Smooth muscle cell (in vitro differentiated cells): ENCODE data around the gene F11R. TPM values are rescaled to one million over a fixed set of nuclear protein-coding genes. Genes with fewer than 3 reads are reported as not detected.

Experiments used
- DNase-seq: peaks from one replicate; lab custom pipeline; 2025; ENCODE audit not compliant: unreplicated experiment; lab: John Stamatoyannopoulos, UW
- H2AFZ ChIP-seq: fragments of 200-600 bp; sonication (generic); 2 replicates; pipeline ENCODE4 v1.6.0; 2016; ENCODE audit warnings: antibody characterized with exemption, low read depth, mild to moderate bottlenecking
- H3F3A ChIP-seq: fragments of 200-600 bp; sonication (generic); 2 replicates; pipeline ENCODE4 v1.6.0; 2017; ENCODE audit warnings: antibody characterized with exemption, low read depth
- H3K27ac ChIP-seq: fragments of 200-600 bp; sonication (generic); 2 replicates; pipeline ENCODE4 v1.5.1; 2016; ENCODE audit warnings: low read depth, mild to moderate bottlenecking
- H3K27me3 ChIP-seq: fragments of 200-600 bp; sonication (generic); 2 replicates; pipeline ENCODE4 v1.6.1; 2016; ENCODE audit warnings: low read depth, mild to moderate bottlenecking
- H3K36me3 ChIP-seq: fragments of 200-600 bp; sonication (generic); 2 replicates; pipeline ENCODE4 v1.5.1; 2016; ENCODE audit warnings: low read depth
- H3K4me1 ChIP-seq: fragments of 200-600 bp; sonication (generic); 2 replicates; pipeline ENCODE4 v1.5.1; 2016; ENCODE audit warnings: low read depth
- H3K4me2 ChIP-seq: fragments of 200-600 bp; sonication (generic); 2 replicates; pipeline ENCODE4 v1.6.0; 2016; ENCODE audit warnings: mild to moderate bottlenecking
- H3K4me3 ChIP-seq: fragments of 200-600 bp; sonication (generic); 2 replicates; pipeline ENCODE4 v1.5.1; 2016; ENCODE audit warnings: mild to moderate bottlenecking
- H3K79me2 ChIP-seq: fragments of 200-600 bp; sonication (generic); 2 replicates; pipeline ENCODE4 v1.6.0; 2016; ENCODE audit warnings: low read depth, mild to moderate bottlenecking
- H3K9ac ChIP-seq: fragments of 200-600 bp; sonication (generic); 2 replicates; pipeline ENCODE4 v1.6.0; 2016; ENCODE audit warnings: low read depth
- H3K9me3 ChIP-seq: fragments of 200-600 bp; sonication (generic); replicated peaks from 2 replicates; pipeline ENCODE4 v1.5.1; 2016; ENCODE audit warnings: low read depth
- H4K20me1 ChIP-seq: fragments of 200-600 bp; sonication (generic); 2 replicates; pipeline ENCODE4 v1.6.0; 2016; ENCODE audit warnings: low read depth
- WGBS: methylation state at CpG from one replicate; pipeline ENCODE4 v1.1.7; 2016; ENCODE audit warnings: low lambda C conversion rate; 5-methylcytosine and 5-hydroxymethylcytosine counted together
- polyA plus RNA-seq: library from polyadenylated mRNA; unstranded; fragments of >200 nt; fragmentation: Nextera tagmentation; extraction: Ambion mirVana; gene quantifications from 2 replicates; pipeline ENCODE4 v1.2.1, GENCODE V29; 2016
- total RNA-seq: library from RNA; depleted of rRNA; stranded (reverse); fragments of >200 nt; gene quantifications from 2 replicates; pipeline ENCODE4 v1.2.3, GENCODE V29; 2014
- TF ChIP-seq, protein P1 (sequence below): fragments of 200-600 bp; sonication (generic); IDR thresholded peaks from 2 replicates; pipeline ENCODE4 v1.5.1; 2017; ENCODE audit warnings: borderline replicate concordance, mild to moderate bottlenecking, antibody characterized with exemption; ENCODE audit not compliant: insufficient read depth, poor library complexity, severe bottlenecking

The F11R gene
- total and polyA plus RNA-seq, 2 experiments from 2014 or later, result 26.4 to 57.8 TPM

DNA sequence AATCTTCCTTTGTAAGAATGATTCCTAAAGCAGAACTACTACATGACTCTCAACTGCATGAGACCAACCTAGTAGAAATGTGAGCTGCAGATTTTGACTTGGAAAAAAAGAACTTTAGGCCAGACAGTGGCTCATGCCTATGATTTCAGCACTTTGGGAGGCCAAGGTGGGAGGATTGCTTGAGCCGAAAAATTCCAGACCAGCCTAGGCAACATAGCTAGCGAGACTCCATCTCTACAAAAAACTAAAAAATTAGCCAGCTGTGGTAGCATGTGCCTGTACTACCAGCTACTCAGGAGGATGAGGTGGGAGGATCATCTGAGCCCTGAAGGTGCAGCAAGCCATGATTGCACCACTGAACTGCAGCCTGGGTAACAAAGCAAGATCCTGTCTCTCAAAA, 41.7 kb downstream of the F11R start:
- Histone ChIP-seq H4K20me1 (no peaks in the 10 kb centered on the region), H3K4me3 (no peak overlapping the region), H3F3A (no peaks in the 10 kb centered on the region), H3K27me3 (peaks cover 28% of the 10 kb centered on the region), H3K79me2 (no peaks in the 10 kb centered on the region), H3K27ac (no peak overlapping the region), H3K4me1 (peaks cover 9% of the 10 kb centered on the region), H3K9ac (no peak overlapping the region), H3K9me3 (no peaks in the 10 kb centered on the region), H3K4me2 (no peak overlapping the region), H2AFZ (no peak overlapping the region), H3K36me3 (no peaks in the 10 kb centered on the region)
- TF ChIP-seq, protein P1, sequence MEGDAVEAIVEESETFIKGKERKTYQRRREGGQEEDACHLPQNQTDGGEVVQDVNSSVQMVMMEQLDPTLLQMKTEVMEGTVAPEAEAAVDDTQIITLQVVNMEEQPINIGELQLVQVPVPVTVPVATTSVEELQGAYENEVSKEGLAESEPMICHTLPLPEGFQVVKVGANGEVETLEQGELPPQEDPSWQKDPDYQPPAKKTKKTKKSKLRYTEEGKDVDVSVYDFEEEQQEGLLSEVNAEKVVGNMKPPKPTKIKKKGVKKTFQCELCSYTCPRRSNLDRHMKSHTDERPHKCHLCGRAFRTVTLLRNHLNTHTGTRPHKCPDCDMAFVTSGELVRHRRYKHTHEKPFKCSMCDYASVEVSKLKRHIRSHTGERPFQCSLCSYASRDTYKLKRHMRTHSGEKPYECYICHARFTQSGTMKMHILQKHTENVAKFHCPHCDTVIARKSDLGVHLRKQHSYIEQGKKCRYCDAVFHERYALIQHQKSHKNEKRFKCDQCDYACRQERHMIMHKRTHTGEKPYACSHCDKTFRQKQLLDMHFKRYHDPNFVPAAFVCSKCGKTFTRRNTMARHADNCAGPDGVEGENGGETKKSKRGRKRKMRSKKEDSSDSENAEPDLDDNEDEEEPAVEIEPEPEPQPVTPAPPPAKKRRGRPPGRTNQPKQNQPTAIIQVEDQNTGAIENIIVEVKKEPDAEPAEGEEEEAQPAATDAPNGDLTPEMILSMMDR, result no peak
- DNase-seq, result no peak
- WGBS, result 83% methylated on average over 2 of the region's 2 CpGs

DNA sequence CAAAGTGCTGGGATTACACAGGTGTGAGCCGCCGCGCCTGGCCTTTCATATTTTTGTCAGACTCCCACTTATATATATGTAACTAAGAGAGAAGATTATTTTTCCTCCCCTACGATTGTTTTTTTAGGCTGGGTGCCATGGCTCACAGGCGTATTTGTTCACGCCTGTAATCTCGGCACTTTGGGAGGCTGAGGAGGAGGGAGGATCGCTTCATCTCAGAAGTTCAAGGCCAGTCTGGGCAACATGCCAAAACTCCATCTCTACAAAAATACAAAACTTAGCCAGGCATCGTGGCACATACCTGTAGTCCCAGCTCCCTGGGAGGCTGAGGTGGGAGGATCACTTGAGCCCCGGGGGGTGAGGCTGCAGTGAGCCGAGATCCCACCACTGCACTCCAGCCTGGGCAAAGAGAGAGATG, 42.4 kb downstream of the F11R start:
- H3F3A ChIP-seq, result no peaks in the 10 kb centered on the region
- no peak overlapping the region for H3K9ac ChIP-seq
- H3K27ac ChIP-seq, result no peak overlapping the region
- peaks cover 9% of the 10 kb centered on the region for H3K4me1 ChIP-seq
- H3K27me3 ChIP-seq, result peaks cover 28% of the 10 kb centered on the region
- WGBS, result 89% methylated on average over 11 of the region's 11 CpGs
- no peaks in the 10 kb centered on the region for H3K9me3 ChIP-seq
- H4K20me1 ChIP-seq, result no peaks in the 10 kb centered on the region
- no peak for DNase-seq
- H3K36me3 ChIP-seq, result no peaks in the 10 kb centered on the region
- no peak overlapping the region for H3K4me3 ChIP-seq
- TF ChIP-seq, protein P1, result no peak
- no peaks in the 10 kb centered on the region for H3K79me2 ChIP-seq
- H3K4me2 ChIP-seq, result no peak overlapping the region
- H2AFZ ChIP-seq, result no peak overlapping the region

DNA sequence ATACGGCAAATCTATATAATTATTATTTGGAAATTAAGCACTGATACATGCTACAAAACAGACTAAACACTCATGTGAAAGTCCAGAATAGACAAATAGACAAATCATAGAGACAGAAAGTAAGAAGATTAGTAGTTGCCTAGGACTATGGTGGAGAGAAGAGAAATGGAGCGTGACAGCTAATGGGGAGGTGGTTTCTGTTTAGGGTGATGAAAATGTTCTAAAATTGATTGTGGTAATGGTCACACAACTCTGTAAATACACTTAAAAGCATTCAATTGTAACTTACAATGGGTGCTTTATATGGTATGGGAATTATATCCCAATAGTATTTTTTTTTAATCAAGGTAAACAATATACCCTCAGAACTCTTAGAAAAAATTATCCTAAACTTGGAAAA, 45.9 kb downstream of the F11R start:
- DNase-seq, result no peak
- H3K27me3 ChIP-seq, result no peaks in the 10 kb centered on the region
- H3K4me1 ChIP-seq, result no peaks in the 10 kb centered on the region
- no peaks in the 10 kb centered on the region for H3K79me2 ChIP-seq
- no peaks in the 10 kb centered on the region for H3F3A ChIP-seq
- no peaks in the 10 kb centered on the region for H3K36me3 ChIP-seq
- 96% methylated on average over 2 of the region's 2 CpGs for WGBS
- H3K27ac ChIP-seq, result no peak overlapping the region
- no peak overlapping the region for H3K9ac ChIP-seq
- no peak overlapping the region for H2AFZ ChIP-seq
- no peaks in the 10 kb centered on the region for H4K20me1 ChIP-seq
- TF ChIP-seq, protein P1, result no peak
- no peak overlapping the region for H3K4me3 ChIP-seq
- no peak overlapping the region for H3K4me2 ChIP-seq
- no peaks in the 10 kb centered on the region for H3K9me3 ChIP-seq

DNA sequence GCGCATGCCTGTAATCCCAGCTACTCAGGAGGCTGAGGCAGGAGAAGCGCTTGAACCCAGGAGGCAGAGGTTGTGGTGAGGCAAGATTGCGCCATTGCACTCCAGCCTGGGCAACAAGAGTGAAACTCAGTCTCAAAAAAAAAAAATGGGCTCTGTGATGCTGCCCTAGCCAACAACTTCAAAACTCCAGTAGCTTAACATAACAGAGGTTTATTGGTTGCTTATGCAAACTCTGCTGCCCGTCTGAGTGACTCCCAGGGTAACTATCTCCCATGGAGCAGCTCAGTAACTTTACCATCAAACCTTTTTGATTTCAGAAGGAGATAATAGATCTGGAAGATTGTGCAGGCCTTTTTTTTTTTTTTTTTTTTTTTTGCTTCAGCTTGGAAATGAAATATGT, 47.5 kb downstream of the F11R start:
- Histone ChIP-seq H3K9ac (no peak overlapping the region), H3K4me2 (no peak overlapping the region), H3K4me3 (no peak overlapping the region), H4K20me1 (no peaks in the 10 kb centered on the region), H2AFZ (no peak overlapping the region), H3K9me3 (no peaks in the 10 kb centered on the region), H3K79me2 (no peaks in the 10 kb centered on the region), H3K36me3 (no peaks in the 10 kb centered on the region), H3K27ac (no peak overlapping the region), H3F3A (no peaks in the 10 kb centered on the region), H3K4me1 (no peaks in the 10 kb centered on the region), H3K27me3 (no peaks in the 10 kb centered on the region)
- no peak for DNase-seq
- TF ChIP-seq, protein P1, result no peak
- 79% methylated on average over 4 of the region's 4 CpGs for WGBS
